NCI-H446 (cell line): ENCODE data around the gene ELOVL6.
"Not testable (repeated sequence)": the region's sequence is repeated elsewhere in the genome, so short reads cannot be mapped to it uniquely, and the experiment has no call there.

Experiments used
- DNase-seq, 2 experiments: peaks; one replicate each; lab custom pipeline; 2025; lab: John Stamatoyannopoulos, UW

Gene ELOVL6

GRCh38 chr4:110160618-110161017 lies 37.8 kb downstream of the ELOVL6 start:
- no peak for DNase-seq

GRCh38 chr4:110159541-110159940 lies 38.9 kb downstream of the ELOVL6 start:
- no peak for DNase-seq

GRCh38 chr4:110157580-110157979 lies 40.8 kb downstream of the ELOVL6 start:
- no peak for DNase-seq

- DNase-seq, result not testable (repeated sequence)
Measured at GRCh38 chr4:110157166-110157565, 41.2 kb downstream of the ELOVL6 start.

- no peak for DNase-seq
Measured at GRCh38 chr4:110156442-110156841, 42.0 kb downstream of the ELOVL6 start.

- no peak for DNase-seq
Measured at GRCh38 chr4:110155654-110156053, 42.8 kb downstream of the ELOVL6 start.

- DNase-seq, result no peak
Measured at GRCh38 chr4:110154582-110154981, 43.8 kb downstream of the ELOVL6 start.

GRCh38 chr4:110152386-110152785 lies 46.0 kb downstream of the ELOVL6 start:
- no peak for DNase-seq

GRCh38 chr4:110149089-110149488 lies 49.3 kb downstream of the ELOVL6 start:
- DNase-seq, result no peak

- no peak for DNase-seq
Measured at GRCh38 chr4:110142461-110142860, 56.0 kb downstream of the ELOVL6 start.

- no peak for DNase-seq
Measured at GRCh38 chr4:110139815-110140214, 58.6 kb downstream of the ELOVL6 start.

- DNase-seq, result no peak
Measured at GRCh38 chr4:110139111-110139510, 59.3 kb downstream of the ELOVL6 start.

GRCh38 chr4:110138551-110138950 lies 59.9 kb downstream of the ELOVL6 start:
- no peak for DNase-seq

GRCh38 chr4:110137829-110138228 lies 60.6 kb downstream of the ELOVL6 start:
- no peak for DNase-seq

- no peak for DNase-seq
Measured at GRCh38 chr4:110135523-110135922, 62.9 kb downstream of the ELOVL6 start.

GRCh38 chr4:110135076-110135475 lies 63.3 kb downstream of the ELOVL6 start:
- no peak for DNase-seq

- no peak for DNase-seq
Measured at GRCh38 chr4:110134269-110134869, 64.0 kb downstream of the ELOVL6 start.

GRCh38 chr4:110132816-110133719 lies 65.3 kb downstream of the ELOVL6 start:
- DNase-seq, result no peak

- DNase-seq, result no peak
Measured at GRCh38 chr4:110131916-110132315, 66.5 kb downstream of the ELOVL6 start.

GRCh38 chr4:110130576-110131358 lies 67.6 kb downstream of the ELOVL6 start:
- DNase-seq, result no peak

- DNase-seq, result no peak
Measured at GRCh38 chr4:110129544-110129943, 68.9 kb downstream of the ELOVL6 start.

GRCh38 chr4:110128472-110128919 lies 69.9 kb downstream of the ELOVL6 start:
- DNase-seq, result no peak

- no peak for DNase-seq
Measured at GRCh38 chr4:110128029-110128428, 70.4 kb downstream of the ELOVL6 start.
